GM19463 (cell line): ENCODE measurements around the gene HSPB7.
"Not testable (repeated sequence)": the region's sequence is repeated elsewhere in the genome, so short reads cannot be mapped to it uniquely, and the experiment has no call there.

Source experiments
- ATAC-seq: cut with Tn5 transposase; IDR thresholded peaks from one replicate; pipeline ENCODE4 v1.9.1; 2021; ENCODE audit warnings: mild to moderate bottlenecking, moderate library complexity; ENCODE audit not compliant: unreplicated experiment

The HSPB7 gene

GRCh38 chr1:16017461-16018303 lies at the start of gene HSPB7:
Gene HSPB7, minus strand, starts transcription at chr1:16018043. Its CDS starts 80 bp downstream, at chr1:16017963.
- ATAC-seq: no peak

GRCh38 chr1:16067127-16067768 lies 49.4 kb upstream of the HSPB7 start:
- no peak for ATAC-seq

- no peak for ATAC-seq
Observed at GRCh38 chr1:16066245-16066644, 48.4 kb upstream of the HSPB7 start.

GRCh38 chr1:16065269-16065576 lies 47.4 kb upstream of the HSPB7 start:
- no peak for ATAC-seq

GRCh38 chr1:16064536-16065268 lies 46.9 kb upstream of the HSPB7 start:
- ATAC-seq: no peak

GRCh38 chr1:16063921-16064320 lies 46.1 kb upstream of the HSPB7 start:
- no peak for ATAC-seq

GRCh38 chr1:16063226-16063829 lies 45.5 kb upstream of the HSPB7 start:
- no peak for ATAC-seq

- not testable (repeated sequence) for ATAC-seq
Observed at GRCh38 chr1:16062687-16063075, 44.8 kb upstream of the HSPB7 start.

GRCh38 chr1:16061989-16062686 lies 44.3 kb upstream of the HSPB7 start:
- not testable (repeated sequence) for ATAC-seq

GRCh38 chr1:16061266-16061665 lies 43.4 kb upstream of the HSPB7 start:
- no peak for ATAC-seq

- ATAC-seq: not testable (repeated sequence)
Observed at GRCh38 chr1:16058394-16059120, 40.7 kb upstream of the HSPB7 start.

- ATAC-seq: not testable (repeated sequence)
Observed at GRCh38 chr1:16057314-16057915, 39.6 kb upstream of the HSPB7 start.

- not testable (repeated sequence) for ATAC-seq
Observed at GRCh38 chr1:16056521-16056912, 38.7 kb upstream of the HSPB7 start.

- ATAC-seq: no peak
Observed at GRCh38 chr1:16055613-16056520, 38.0 kb upstream of the HSPB7 start.

GRCh38 chr1:16054598-16055540 lies 37.0 kb upstream of the HSPB7 start:
- no peak for ATAC-seq

- no peak for ATAC-seq
Observed at GRCh38 chr1:16053781-16054502, 36.1 kb upstream of the HSPB7 start.

- not testable (repeated sequence) for ATAC-seq
Observed at GRCh38 chr1:16051949-16052348, 34.1 kb upstream of the HSPB7 start.
